ENCODE data around the gene SALL4.
"Not testable (repeated sequence)": the region's sequence is repeated elsewhere in the genome, so short reads cannot be mapped to it uniquely, and the experiment has no call there.

The SALL4 gene

DNA sequence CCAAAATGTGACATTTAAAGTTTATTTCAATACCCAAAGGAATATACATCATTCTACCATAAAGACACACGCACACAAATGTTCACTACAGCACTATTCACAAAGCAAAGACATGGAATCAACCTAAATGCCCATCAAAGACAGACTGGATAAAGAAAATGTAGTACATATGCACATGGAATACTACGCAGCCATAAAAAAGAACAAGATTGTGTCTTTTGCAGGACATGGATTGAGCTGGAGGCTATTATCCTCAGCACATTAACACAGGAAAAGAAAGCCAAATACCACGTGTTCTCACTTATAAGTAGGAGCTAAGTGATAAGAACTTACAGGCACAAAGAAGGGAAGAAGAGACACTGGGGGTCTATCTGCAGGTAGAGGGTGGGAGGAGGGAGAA is 56.5 kb downstream of the SALL4 start:
- TF ChIP-seq, protein P1, sequence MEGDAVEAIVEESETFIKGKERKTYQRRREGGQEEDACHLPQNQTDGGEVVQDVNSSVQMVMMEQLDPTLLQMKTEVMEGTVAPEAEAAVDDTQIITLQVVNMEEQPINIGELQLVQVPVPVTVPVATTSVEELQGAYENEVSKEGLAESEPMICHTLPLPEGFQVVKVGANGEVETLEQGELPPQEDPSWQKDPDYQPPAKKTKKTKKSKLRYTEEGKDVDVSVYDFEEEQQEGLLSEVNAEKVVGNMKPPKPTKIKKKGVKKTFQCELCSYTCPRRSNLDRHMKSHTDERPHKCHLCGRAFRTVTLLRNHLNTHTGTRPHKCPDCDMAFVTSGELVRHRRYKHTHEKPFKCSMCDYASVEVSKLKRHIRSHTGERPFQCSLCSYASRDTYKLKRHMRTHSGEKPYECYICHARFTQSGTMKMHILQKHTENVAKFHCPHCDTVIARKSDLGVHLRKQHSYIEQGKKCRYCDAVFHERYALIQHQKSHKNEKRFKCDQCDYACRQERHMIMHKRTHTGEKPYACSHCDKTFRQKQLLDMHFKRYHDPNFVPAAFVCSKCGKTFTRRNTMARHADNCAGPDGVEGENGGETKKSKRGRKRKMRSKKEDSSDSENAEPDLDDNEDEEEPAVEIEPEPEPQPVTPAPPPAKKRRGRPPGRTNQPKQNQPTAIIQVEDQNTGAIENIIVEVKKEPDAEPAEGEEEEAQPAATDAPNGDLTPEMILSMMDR (IDR thresholded peaks at IDR 0.05; ENCODE audit: insufficient read depth, low read length, missing control alignments), result no peak
- POLR2A ChIA-PET, result no interaction called here
- no peak for DNase-seq (ENCODE audit: low read depth, low spot score)
- CTCF ChIA-PET, result no interaction called here
- H3K4me3 ChIP-seq (ENCODE audit: low read depth, low read length), result no peak overlapping the region

DNA sequence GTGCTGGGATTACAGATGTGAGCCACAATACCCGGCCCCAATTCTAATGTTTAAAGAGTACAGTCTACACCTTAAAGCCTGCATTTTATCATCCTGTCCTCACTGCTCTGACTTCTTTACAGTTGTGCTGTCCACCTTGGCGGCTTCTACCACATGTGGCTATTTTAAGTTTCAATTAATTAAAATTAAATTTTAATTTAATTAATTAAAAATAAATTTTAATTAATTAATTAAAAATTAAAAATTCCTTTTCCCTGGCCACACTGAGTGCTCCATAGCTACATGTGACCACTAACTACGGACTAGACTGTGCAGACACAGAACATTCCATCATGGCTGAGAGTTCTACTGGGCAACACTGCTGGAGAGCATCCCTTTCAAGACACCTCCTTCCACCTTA is 61.5 kb downstream of the SALL4 start:
- DNase-seq (ENCODE audit: low read depth, low spot score), result no peak
- TF ChIP-seq, protein P1 (IDR thresholded peaks at IDR 0.05; ENCODE audit: insufficient read depth, low read length, missing control alignments), result no peak
- no peak overlapping the region for H3K4me3 ChIP-seq (ENCODE audit: low read depth, low read length)
- ChIA-PET CTCF (interaction anchor here (1.3 to 2.3 kb wide), 2 partner anchors 104 to 343 kb away, joined by 3 to 6 read pairs; no protein-coding TSS in a partner anchor), POLR2A (interaction anchor here (1.5 kb wide), 1 partner anchor 9 kb away, joined by 5 read pairs; no protein-coding TSS in a partner anchor)

DNA sequence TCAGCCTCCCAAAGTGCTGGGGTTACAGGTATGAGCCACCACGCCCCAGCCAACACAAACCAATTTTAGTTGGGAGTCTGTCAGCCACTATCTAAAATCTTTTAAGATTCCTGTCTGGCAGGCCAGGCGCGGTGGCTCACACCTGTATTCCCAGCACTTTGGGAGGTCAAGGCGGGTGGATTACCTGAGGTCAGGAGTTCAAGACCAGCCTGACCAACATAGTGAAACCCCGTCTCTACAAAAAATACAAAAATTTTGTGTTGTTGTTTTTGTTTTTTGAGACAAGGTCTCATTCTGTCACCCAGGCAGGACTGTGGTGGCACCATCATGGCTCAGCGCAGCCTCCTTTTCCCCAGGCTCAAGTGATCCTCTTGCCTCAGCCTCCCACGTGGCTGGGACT is 62.0 kb downstream of the SALL4 start:
- DNase-seq (ENCODE audit: low read depth, low spot score); H3K4me3 ChIP-seq (ENCODE audit: low read depth, low read length); POLR2A ChIA-PET: not testable (repeated sequence)
- CTCF ChIA-PET, result interaction anchor here (1.3 kb wide), 1 partner anchor 343 kb away, joined by 3 read pairs; no protein-coding TSS in a partner anchor

DNA sequence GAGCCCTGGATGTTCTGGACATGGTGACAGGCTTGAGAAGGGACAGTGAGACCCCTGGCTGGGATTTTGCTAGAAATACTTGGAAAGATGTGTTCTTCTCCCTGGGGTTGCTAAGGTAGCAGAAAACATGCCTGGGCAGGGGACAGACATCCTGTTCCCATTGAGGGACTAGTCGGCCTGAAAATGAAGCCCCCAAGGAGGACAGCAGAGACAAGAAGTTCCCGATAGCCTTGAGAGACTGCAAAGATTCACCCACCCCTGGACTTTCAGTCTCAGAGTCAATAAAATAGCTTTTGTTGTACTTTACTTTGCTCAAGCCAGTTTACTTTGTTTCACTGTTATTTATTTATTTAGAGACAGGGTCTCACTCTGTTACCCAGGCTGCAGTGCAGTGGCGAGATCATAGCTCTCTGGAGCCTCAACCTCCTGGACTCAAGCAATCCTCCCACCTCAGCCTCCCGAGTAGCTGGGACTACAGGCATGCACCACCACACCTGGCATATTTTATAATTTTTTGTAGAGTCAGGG is 62.5 kb downstream of the SALL4 start:
- ChIA-PET POLR2A (no interaction called here), CTCF (interaction anchor here (1.1 kb wide), 1 partner anchor 13 kb away, joined by 3 read pairs; no protein-coding TSS in a partner anchor)
- DNase-seq (ENCODE audit: low read depth, low spot score), result no peak
- no peak overlapping the region for H3K4me3 ChIP-seq (ENCODE audit: low read depth, low read length)
- TF ChIP-seq, protein P1 (IDR thresholded peaks at IDR 0.05; ENCODE audit: insufficient read depth, low read length, missing control alignments), result no peak

DNA sequence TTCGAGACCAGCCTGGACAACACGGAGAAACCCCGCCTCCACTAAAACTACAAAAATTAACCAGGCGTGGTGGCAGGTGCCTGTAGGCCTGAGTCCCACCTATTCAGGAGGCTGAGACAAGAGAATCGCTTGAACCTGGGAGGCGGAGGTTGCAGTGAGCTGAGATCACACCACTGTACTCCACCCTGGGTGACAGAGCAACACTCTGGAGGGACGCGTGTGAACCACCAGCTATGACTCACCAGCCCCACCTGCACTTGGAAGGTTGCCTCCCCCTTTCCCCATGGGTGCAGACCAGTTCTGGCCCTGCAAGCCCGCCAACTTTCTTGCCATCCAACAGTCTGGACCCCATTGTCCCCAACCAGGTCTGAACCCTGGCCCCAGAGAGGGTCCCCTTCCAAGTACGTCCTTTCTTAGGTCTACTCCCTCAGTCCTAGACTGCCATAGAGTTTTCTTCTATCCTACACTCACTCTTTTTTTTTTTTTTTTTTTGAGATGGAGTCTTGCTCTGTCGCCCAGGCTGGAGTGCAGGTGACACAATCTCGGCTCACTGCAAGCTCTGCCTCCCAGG is 63.4 kb downstream of the SALL4 start:
- DNase-seq (ENCODE audit: low read depth, low spot score), result no peak
- ChIA-PET POLR2A (no interaction called here), CTCF (interaction anchor here (1.1 kb wide), 1 partner anchor 13 kb away, joined by 3 read pairs; no protein-coding TSS in a partner anchor)
- TF ChIP-seq, protein P1 (IDR thresholded peaks at IDR 0.05; ENCODE audit: insufficient read depth, low read length, missing control alignments), result no peak
- no peak overlapping the region for H3K4me3 ChIP-seq (ENCODE audit: low read depth, low read length)

DNA sequence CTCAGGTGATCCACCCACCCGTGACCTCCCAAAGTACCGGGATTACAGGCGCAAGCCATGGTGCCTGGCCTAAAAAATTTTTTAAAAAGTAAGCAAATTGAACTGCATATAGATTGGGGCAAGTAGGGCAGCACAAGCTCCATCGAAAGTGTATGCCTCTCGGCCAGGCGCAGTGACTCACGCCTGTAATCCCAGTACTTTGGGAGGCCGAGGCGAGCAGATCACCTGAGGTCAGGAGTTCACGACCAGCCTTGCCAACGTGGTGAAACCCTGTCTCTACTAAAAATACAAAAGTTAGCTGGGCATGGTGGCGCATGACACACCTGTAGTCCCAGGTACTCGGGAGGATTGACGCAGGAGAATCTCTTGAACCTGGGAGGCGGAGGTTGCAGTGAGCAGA is 64.1 kb downstream of the SALL4 start:
- H3K4me3 ChIP-seq (ENCODE audit: low read depth, low read length); DNase-seq (ENCODE audit: low read depth, low spot score); CTCF ChIA-PET; POLR2A ChIA-PET: not testable (repeated sequence)

DNA sequence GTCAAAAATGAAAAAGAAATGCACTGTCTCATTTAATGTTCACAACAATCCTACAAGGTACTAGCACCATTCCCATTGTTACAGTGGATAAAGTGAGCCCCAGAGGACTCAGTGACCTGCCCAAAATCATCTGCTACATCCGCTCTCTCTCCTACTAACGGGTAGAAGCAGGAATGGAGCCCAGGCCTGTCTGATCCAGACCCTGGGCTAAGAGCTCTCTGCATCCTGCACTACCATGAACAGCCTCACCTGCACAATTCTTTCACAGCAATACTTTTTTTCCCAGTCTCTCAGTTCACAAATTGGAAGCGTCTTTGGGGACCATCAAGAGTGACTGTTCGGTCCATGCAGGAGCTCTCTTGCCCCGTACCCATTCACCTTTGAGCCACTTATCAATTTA is 65.4 kb downstream of the SALL4 start:
- TF ChIP-seq, protein P1 (IDR thresholded peaks at IDR 0.05; ENCODE audit: insufficient read depth, low read length, missing control alignments), result no peak
- DNase-seq (ENCODE audit: low read depth, low spot score), result no peak
- CTCF ChIA-PET, result no interaction called here

More for the DNA sequence above, 65.4 kb downstream of the SALL4 start:
- POLR2A ChIA-PET, result interaction anchor here (0.7 kb wide), 1 partner anchor 92 kb away, joined by 4 read pairs; no protein-coding TSS in a partner anchor
- no peak overlapping the region for H3K4me3 ChIP-seq (ENCODE audit: low read depth, low read length)
